Activated naive CD8-positive, alpha-beta T cell treated with anti-CD3 and anti-CD28 coated beads, Interleukin-2, amount 10 ng/mL, durations not matched to agents 7 days and 5 days (primary cell): ENCODE data around the gene HOXA2. TPM values are rescaled to one million over a fixed set of nuclear protein-coding genes. Genes with fewer than 3 reads are reported as not detected.

Experiments used
- ATAC-seq: fragments of 150-1000 bp; cut with Tn5 transposase; one replicate; pipeline ENCODE4 v1.10.0; 2021; ENCODE audit warnings: low read depth, moderate library complexity
- POLR2A ChIA-PET: fragments of 350-600 bp; sonication (Branson Sonifier 250); formaldehyde crosslinking; loops from one replicate; lab custom pipeline; 2021; ENCODE audit warnings: antibody characterized with exemption; lab: Charles Lee
- DNase-seq: peaks from one replicate; pipeline ENCODE4 v3.0.0; 2021
- H3K27ac Mint-ChIP-seq: one replicate; pipeline ENCODE4 v1.8.0; 2022; ENCODE audit warnings: mild to moderate bottlenecking, mixed read lengths
- H3K27me3 Mint-ChIP-seq: one replicate; pipeline ENCODE4 v1.8.0; 2022; ENCODE audit warnings: mild to moderate bottlenecking, moderate library complexity, mixed read lengths
- H3K36me3 Mint-ChIP-seq: one replicate; pipeline ENCODE4 v1.8.0; 2021; ENCODE audit warnings: mild to moderate bottlenecking, mixed read lengths
- H3K4me1 Mint-ChIP-seq: one replicate; pipeline ENCODE4 v1.8.0; 2021; ENCODE audit warnings: mixed read lengths
- H3K4me3 Mint-ChIP-seq: one replicate; pipeline ENCODE4 v1.8.0; 2022; ENCODE audit warnings: mild to moderate bottlenecking, moderate library complexity, mixed read lengths
- H3K9me3 Mint-ChIP-seq: one replicate; pipeline ENCODE4 v1.8.0; 2021; ENCODE audit warnings: mixed read lengths
- total RNA-seq, 2 experiments: library from RNA; stranded (reverse); gene quantifications; one replicate each; pipeline ENCODE4 v1.2.3, GENCODE V29; 2021

The HOXA2 gene
- total RNA-seq, 2 experiments from 2014 or later = not detected

DNA sequence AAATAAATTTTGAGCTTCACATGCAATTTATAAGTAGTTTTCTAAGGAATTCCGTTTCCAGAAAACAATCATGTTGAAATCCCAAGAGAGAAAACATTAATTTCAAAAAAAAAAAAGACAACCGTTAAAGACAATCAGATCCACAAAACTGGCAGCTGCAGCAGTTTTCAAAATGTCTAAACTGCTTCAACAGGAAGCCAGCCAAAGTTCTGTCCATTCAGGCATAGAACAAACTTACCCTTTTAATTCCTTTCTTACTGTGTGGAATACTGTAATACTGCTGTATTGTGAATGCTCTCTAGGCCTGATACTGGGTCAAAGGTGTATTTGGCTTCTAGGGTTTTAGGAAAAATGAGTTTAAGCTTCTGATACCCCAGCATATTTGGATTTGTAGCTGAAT lies 38.3 kb downstream of the HOXA2 start:
- Mint-ChIP-seq H3K36me3 (no peaks in the 10 kb centered on the region), H3K27me3 (peaks cover 15% of the 10 kb centered on the region), H3K27ac (no peak overlapping the region), H3K4me1 (peaks cover 6% of the 10 kb centered on the region), H3K9me3 (no peaks in the 10 kb centered on the region), H3K4me3 (no peak overlapping the region)
- DNase-seq (no peak), ATAC-seq (no peak)
- POLR2A ChIA-PET = interaction anchor here (0.6 kb wide), 1 partner anchor 41 kb away, joined by 3 read pairs; no protein-coding TSS in a partner anchor

DNA sequence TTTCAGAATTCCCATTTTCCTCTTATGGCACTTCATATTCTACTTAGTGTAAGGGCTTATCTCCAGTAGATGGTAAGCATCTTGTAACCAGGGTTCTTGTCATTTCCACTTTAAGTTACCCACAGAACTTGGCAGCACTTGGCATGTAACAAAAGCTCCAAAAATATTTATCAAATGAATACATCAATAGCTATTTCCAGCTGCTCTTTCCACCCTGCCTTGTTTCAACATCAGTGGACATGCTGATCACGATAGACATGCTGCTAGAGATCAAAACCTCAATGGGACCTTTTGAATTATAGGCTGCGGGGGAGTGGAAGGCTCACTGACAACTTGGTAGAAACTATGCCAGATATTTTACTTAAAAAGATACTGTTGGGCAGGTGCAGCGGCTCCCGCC lies 39.5 kb downstream of the HOXA2 start:
- POLR2A ChIA-PET = no interaction called here
- no peak overlapping the region for H3K4me3 Mint-ChIP-seq
- H3K27me3 Mint-ChIP-seq = peaks cover 11% of the 10 kb centered on the region
- ATAC-seq (no peak), DNase-seq (no peak)
- no peaks in the 10 kb centered on the region for H3K9me3 Mint-ChIP-seq
- no peaks in the 10 kb centered on the region for H3K36me3 Mint-ChIP-seq
- H3K4me1 Mint-ChIP-seq = peaks cover 5% of the 10 kb centered on the region
- H3K27ac Mint-ChIP-seq = no peak overlapping the region

DNA sequence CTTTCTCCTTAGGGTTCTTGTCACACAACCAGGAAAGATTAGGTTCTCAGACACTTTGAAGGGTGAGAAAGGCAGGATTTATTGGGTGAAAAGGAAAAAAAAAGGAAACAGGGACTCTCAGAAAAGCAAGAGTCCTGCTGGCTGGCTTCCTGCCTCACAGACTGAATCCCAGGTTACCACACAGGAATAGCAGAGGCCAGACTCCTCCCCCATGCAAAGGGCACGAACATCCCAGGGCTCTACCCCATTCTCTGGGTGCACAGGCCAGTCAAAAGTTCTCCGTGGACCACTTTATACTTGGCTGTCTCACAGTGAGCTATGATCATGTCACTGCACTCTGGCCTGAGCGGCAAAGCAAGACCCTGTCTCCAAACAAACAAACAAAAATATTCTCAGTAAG lies 49.3 kb downstream of the HOXA2 start:
- DNase-seq = no peak
- no peaks in the 10 kb centered on the region for H3K36me3 Mint-ChIP-seq
- no peak for ATAC-seq
- POLR2A ChIA-PET = interaction anchor here (0.6 kb wide), 1 partner anchor 16 kb away, joined by 3 read pairs; no protein-coding TSS in a partner anchor
- H3K27me3 Mint-ChIP-seq = peaks cover 2% of the 10 kb centered on the region
- no peaks in the 10 kb centered on the region for H3K4me1 Mint-ChIP-seq
- H3K27ac Mint-ChIP-seq = no peak overlapping the region
- H3K4me3 Mint-ChIP-seq = no peak overlapping the region
- no peaks in the 10 kb centered on the region for H3K9me3 Mint-ChIP-seq

DNA sequence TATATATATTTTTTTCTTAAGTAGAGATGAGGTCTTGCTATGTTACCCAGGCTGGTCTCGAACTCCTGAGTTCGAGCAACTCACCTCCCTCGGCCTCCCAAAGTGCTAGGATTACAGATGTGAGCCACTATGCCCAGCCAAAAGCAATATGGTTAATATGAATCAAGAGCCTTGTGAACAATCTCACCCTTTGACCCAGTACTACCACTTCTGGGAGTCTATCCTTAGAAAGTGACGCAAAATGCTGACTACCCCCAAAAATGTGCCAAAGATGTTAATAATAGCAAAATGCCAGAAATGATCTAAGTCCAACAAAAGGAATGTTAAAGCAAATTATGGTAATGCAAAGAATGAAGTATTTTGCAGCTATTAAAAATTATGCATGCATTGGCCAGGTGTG lies 51.0 kb downstream of the HOXA2 start:
- ATAC-seq = no peak
- no peaks in the 10 kb centered on the region for H3K4me1 Mint-ChIP-seq
- no peaks in the 10 kb centered on the region for H3K9me3 Mint-ChIP-seq
- POLR2A ChIA-PET = no interaction called here
- no peak for DNase-seq
- H3K36me3 Mint-ChIP-seq = no peaks in the 10 kb centered on the region
- H3K27ac Mint-ChIP-seq = no peak overlapping the region
- H3K4me3 Mint-ChIP-seq = no peak overlapping the region
- peaks cover 2% of the 10 kb centered on the region for H3K27me3 Mint-ChIP-seq

Other genes with a start within 250 kb of the HOXA2 start
- gene SKAP2, start 238.1 kb downstream of the HOXA2 start, total RNA-seq = 10 to 100 TPM; 12.9 to 16.0 TPM
- 1 to 10 TPM in 1 of 2 experiments, under 1 TPM in 1; 0.72 to 1.0 TPM for gene HOXA1, start 6.7 kb downstream of the HOXA2 start, total RNA-seq
- under 1 TPM; 0.17 to 0.53 TPM for gene HOXA4, start 28.1 kb upstream of the HOXA2 start, total RNA-seq
- gene HOXA5, start 41.0 kb upstream of the HOXA2 start, total RNA-seq = not detected
- gene HOXA6, start 45.1 kb upstream of the HOXA2 start, total RNA-seq = not detected
- not detected for gene HOXA3, start 49.9 kb upstream of the HOXA2 start, total RNA-seq
- not detected for gene HOXA7, start 54.0 kb upstream of the HOXA2 start, total RNA-seq
- gene HOXA9, start 62.9 kb upstream of the HOXA2 start, total RNA-seq = not detected
- gene HOXA10, start 71.6 kb upstream of the HOXA2 start, total RNA-seq = not detected
- gene HOXA11, start 82.5 kb upstream of the HOXA2 start, total RNA-seq = not detected
- gene HOXA13, start 97.4 kb upstream of the HOXA2 start, total RNA-seq = not detected
- not detected for gene EVX1, start 140.1 kb upstream of the HOXA2 start, total RNA-seq